ENCODE measurements around the gene SPSB1. TPM values are rescaled to one million over a fixed set of nuclear protein-coding genes. Genes with fewer than 3 reads are reported as not detected.

SPSB1 gene
- total RNA-seq, 1 donor from 2014 or later: 20.8 TPM

DNA sequence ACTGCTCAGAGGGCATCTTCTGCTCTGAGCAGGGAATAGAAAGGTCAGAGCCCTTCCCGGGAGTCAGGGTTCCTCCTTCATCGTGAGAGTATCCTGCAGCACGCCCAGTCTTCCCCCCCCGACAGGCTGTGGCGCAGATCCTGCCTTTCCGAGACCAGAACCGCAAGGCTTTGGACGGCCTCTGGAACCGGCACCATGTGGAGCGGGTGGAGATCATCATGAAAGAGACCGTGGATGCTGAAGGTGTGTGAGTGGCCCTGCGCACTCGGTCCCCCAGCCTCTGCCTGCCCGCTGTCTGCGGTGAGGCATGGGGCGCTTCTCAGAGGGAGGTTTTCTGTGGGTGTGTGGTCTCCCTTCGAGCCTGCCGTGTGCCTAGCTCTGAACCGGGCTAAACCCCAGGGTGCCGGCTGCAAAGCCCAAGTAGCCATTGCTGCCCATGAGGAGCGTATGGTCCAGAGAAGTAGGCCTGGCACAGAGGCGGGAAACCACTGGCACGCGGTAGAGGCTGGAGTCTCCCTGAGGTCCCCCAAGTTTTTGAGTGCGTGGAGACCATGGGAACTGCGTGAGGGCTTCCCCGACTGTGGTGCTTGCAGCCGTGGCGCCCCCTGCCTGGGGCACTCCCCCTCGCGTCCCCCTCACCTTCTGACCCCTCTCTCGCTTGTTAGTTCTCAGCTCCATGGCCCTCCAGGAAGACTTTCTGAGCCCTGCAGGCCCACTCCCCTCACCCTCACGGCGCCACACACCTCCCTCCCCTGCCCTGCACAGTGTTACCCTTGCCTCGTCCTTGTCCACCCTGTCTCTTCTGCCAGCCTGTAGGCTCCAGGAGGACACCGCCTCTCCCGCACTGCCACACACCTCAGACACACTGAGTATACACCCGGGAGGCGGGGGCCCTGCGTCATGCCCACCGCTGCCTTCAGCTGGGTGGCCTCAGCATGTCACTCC lies 45.6 kb upstream of the SPSB1 start:
- no peak overlapping the region for H3K4me3 ChIP-seq (ENCODE audit: low read depth, low read length)
- DNase-seq (ENCODE audit: low read depth): no peak
- TF ChIP-seq CTCF (conservative IDR thresholded peaks at IDR 0.05; ENCODE audit: low read depth, low read length): no peak

DNA sequence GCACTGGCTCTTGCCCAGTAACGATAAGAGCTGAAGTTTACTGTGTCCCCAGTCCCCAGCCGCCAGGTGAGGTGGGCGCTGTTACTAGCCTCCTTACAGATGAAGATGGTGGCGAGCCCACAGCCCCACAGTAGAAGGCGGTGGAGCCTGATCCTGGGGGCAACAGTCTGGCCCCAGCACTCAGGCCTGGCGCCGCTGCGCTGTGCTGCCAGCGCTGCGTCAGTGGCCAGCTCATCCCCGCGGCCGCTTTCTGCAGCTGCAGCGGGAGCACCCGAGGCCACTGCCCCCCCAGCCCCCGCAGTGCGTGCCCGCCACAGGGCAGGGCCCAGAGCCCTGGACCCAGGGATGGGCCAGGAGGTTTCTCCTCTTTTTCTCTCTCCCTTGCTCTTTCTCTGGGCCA lies 44.8 kb upstream of the SPSB1 start:
- no peak for TF ChIP-seq CTCF (conservative IDR thresholded peaks at IDR 0.05; ENCODE audit: low read depth, low read length)
- no peak for DNase-seq (ENCODE audit: low read depth)
- H3K4me3 ChIP-seq (ENCODE audit: low read depth, low read length): no peak overlapping the region

DNA sequence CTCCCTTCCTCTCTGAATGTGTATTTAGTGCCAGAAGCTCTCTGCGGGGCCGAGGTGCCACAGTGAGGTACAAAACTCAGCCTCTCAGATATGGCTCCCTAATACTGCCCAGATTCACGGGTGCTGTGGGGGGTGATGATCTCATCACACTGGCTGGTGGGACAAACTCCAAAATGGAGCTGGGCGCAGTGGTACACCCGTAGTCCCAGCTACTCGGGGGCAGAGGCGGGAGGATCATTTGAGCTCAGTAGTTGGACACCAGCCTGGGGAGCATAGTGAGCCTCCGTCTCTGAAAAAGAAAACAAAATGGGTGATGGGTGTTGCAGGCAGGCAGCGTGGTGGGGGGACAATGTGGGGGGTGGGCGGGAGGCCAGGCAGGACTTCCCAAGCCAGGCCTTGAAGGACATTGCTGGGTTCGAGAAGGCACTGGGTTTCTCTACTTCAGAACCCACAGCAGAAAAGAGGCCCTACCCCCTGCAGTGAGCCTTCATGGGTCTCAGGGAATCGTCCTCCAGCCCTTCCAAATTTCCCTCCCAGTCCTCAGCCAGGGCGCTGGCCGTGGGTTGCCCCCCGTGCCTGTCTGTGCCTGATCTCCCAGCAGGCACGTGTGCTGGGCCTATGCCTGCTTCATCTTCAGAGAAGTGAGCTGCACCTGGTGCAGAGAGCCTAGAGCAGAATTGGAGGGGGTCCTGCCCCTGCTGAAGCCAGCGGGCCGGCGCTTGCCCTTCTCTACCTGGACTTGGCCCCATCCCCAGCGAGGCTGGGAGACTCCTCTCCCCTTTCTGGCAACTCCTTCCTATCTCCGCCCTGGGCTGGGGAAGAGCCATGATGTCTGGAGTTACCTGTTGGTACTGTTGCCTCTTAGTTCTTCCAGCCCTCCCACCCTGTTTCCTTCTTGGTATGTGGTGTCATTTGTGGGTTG lies 44.1 kb upstream of the SPSB1 start:
- no peak for DNase-seq (ENCODE audit: low read depth)
- H3K4me3 ChIP-seq (ENCODE audit: low read depth, low read length): no peak overlapping the region
- no peak for TF ChIP-seq CTCF (conservative IDR thresholded peaks at IDR 0.05; ENCODE audit: low read depth, low read length)

DNA sequence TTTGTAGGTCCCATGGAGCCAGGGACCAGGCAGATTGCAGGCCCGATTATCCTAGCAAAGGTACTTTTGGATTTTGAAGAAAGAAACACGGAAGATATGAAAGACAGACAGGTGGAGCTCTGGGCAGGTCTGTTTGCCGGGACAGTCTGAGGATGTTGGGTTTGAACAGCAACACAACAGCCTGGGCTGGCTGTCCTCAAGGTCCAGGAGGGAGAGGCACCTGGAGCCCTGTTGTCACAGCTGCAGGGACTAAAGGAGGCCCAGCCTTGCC lies 43.5 kb upstream of the SPSB1 start:
- H3K4me3 ChIP-seq (ENCODE audit: low read depth, low read length): no peak overlapping the region
- no peak for DNase-seq (ENCODE audit: low read depth)
- no peak for TF ChIP-seq CTCF (conservative IDR thresholded peaks at IDR 0.05; ENCODE audit: low read depth, low read length)

DNA sequence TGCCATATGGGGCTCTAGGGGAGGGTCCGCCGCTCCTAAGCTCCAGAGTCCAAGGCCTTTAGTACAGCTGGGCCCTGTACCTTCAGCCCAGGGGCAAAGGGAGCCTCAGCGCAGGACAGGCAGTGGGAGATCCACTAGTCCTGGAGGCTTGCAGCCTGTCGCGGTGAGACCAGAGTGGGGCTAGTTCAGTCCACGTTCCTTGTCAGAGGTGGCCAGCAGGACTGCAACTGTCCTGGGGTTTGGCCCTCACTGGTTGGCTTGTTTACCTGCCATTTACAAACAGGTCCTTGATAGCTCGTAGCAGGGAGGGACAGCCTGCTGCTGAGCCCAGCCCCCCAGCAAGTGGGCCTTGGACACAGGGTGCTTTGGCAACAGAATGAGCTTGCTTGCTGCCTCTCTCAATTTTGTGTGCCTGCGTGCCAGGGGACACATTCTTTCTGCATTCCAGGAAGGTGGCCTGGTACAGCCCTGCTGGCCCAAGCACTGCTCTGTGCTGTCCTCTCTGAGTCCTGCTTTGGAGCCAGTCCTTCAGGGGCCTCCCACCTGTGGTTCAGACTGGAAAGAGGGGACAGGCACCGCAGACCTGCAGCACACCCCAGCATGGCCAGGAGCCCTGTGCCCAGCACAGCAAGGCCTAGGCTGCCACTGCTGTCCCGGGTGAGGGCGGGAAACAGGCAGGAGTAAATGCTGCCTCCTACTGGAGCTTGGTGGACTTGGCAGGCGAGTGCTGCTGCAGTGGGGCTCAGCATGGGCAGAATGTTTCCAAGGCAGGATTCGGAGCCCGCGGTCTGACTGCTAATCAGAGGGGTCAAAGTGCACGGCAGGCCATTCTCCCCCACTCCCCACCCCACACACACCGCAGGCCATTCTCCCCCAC lies 42.9 kb upstream of the SPSB1 start:
- TF ChIP-seq CTCF (conservative IDR thresholded peaks at IDR 0.05; ENCODE audit: low read depth, low read length): peak; percentile 82
- no peak for DNase-seq (ENCODE audit: low read depth)
- H3K4me3 ChIP-seq (ENCODE audit: low read depth, low read length): no peak overlapping the region

Measured in epithelial cell of proximal tubule (primary cell).